CD4-positive, CD25-positive, alpha-beta regulatory T cell (primary cell): Measurements from ENCODE around the gene PER1. TPM values are rescaled to one million over a fixed set of nuclear protein-coding genes. Genes with fewer than 3 reads are reported as not detected.

Experiments used
- ATAC-seq, 2 donors: fragments of 150-1000 bp; cut with Tn5 transposase; one replicate each; pipeline ENCODE4 v1.10.0; 2021; ENCODE audit warnings: low read depth in 2 of 2, moderate number of reproducible peaks in 2 of 2, moderate library complexity in 1 of 2
- DNase-seq, 3 donors: peaks; one replicate each; pipeline versions ENCODE4 v3.0.0 to v3.0.0-alpha.2; 2012 to 2022; ENCODE audit warnings: mixed read lengths in 1 of 3
- H3K27ac ChIP-seq: one replicate; pipeline ENCODE4 v1.7.0; 2013; ENCODE audit warnings: mild to moderate bottlenecking, low read length; ENCODE audit not compliant: insufficient read depth, poor library complexity, severe bottlenecking
- H3K27me3 ChIP-seq: one replicate; pipeline ENCODE4 v1.7.0; 2013; ENCODE audit warnings: low read length; ENCODE audit not compliant: control insufficient read depth, insufficient read depth
- H3K36me3 ChIP-seq: one replicate; pipeline ENCODE4 v1.7.0; 2013; ENCODE audit warnings: mild to moderate bottlenecking, low read length, moderate library complexity; ENCODE audit not compliant: control insufficient read depth, insufficient read depth
- H3K4me1 ChIP-seq: 2 replicates; pipeline ENCODE4 v1.7.0; 2013; ENCODE audit warnings: mild to moderate bottlenecking, low read length; ENCODE audit not compliant: insufficient read depth, control insufficient read depth, poor library complexity, severe bottlenecking
- H3K4me3 ChIP-seq: one replicate; pipeline ENCODE4 v1.7.0; 2013; ENCODE audit warnings: low read depth, mild to moderate bottlenecking, low read length, moderate library complexity
- H3K9me3 ChIP-seq, 2 experiments: 1 replicate in 1 of 2; 2 replicates in 1 of 2; pipeline ENCODE4 v1.7.0; 2013; ENCODE audit warnings: low read length in 2 of 2, mild to moderate bottlenecking in 1 of 2, moderate library complexity in 1 of 2; ENCODE audit not compliant: control insufficient read depth in 2 of 2
- H3K27ac Mint-ChIP-seq, 3 donors: one replicate each; pipeline ENCODE4 v1.8.0; 2020 to 2022; ENCODE audit warnings: mild to moderate bottlenecking in 3 of 3, mixed read lengths in 3 of 3, moderate library complexity in 2 of 3
- H3K27me3 Mint-ChIP-seq: one replicate; pipeline ENCODE4 v1.8.0; 2022; ENCODE audit warnings: mild to moderate bottlenecking, mixed read lengths
- H3K36me3 Mint-ChIP-seq: one replicate; pipeline ENCODE4 v1.8.0; 2020; ENCODE audit warnings: mixed read lengths
- H3K4me1 Mint-ChIP-seq, 4 donors: one replicate each; pipeline ENCODE4 v1.8.0; 2020 to 2022; ENCODE audit warnings: mixed read lengths in 4 of 4, mild to moderate bottlenecking in 1 of 4
- H3K4me3 Mint-ChIP-seq, 4 donors: one replicate each; pipeline ENCODE4 v1.8.0; 2020 to 2022; ENCODE audit warnings: mild to moderate bottlenecking in 4 of 4, mixed read lengths in 4 of 4, moderate library complexity in 3 of 4
- H3K9me3 Mint-ChIP-seq, 7 donors: one replicate each; pipeline ENCODE4 v1.8.0; 2020 to 2022; ENCODE audit warnings: mixed read lengths in 7 of 7, mild to moderate bottlenecking in 3 of 7, moderate library complexity in 2 of 7
- polyA plus RNA-seq, 4 donors: library from polyadenylated mRNA; unstranded; fragments of 300-500 nt; fragmentation: Illumina TruSeq; gene quantifications; one replicate each; pipeline ENCODE4 v1.2.3, GENCODE V29; 2021
- total RNA-seq: library from RNA; stranded (reverse); gene quantifications from one replicate; pipeline ENCODE4 v1.2.3, GENCODE V29; 2022

The PER1 gene
- total and polyA plus RNA-seq, 5 donors from 2014 or later, result 4.8 to 1,740 (median 6.9) TPM

DNA sequence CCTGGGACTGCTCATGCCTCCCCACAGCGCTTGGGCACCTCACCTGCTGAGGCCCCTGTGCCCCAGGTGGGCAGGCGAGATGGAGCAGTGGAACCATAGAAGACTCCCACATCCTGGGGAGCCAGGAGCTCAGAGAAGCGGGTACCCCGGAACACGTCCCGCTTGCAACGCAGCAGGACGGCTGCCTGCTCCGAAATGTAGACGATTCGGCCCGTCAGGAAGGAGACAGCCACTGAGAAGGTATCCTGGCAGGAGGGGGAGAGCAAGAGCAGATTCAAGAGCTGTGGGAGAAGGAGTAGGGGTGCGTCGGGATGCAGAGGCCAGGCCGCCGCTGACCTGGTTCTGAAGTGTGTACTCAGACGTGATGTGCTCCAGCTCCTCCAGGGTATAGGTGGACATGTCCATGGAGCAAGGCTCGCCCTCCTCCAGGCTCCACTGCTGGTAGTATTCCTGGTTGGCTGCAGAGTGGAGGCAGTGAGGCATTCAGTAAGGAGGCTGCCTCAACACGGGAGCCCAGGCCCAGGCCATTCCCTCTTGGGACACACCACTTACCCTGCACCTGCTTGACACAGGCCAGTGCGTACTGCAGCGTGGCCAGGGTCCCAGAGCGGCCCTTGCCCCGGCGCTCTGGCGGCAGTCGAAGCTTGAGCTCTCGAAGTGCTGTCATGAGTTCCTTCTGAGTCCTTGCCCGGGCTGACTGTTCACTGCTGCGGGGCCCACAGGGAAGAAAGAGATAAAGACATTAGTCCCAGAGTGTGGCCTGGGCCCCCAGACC, 2.6 kb downstream of the PER1 start:
- peaks cover 48% of the 10 kb centered on the region for H3K4me1 ChIP-seq
- H3K36me3 Mint-ChIP-seq, result peaks cover 24% of the 10 kb centered on the region
- H3K9me3 Mint-ChIP-seq, result peaks cover 0 to 3% (median 0%) of the 10 kb centered on the region in 7 donors
- no peak for DNase-seq
- H3K27me3 Mint-ChIP-seq, result peaks cover 18% of the 10 kb centered on the region
- no peak overlapping the region for H3K27ac ChIP-seq
- H3K36me3 ChIP-seq, result peaks cover 58% of the 10 kb centered on the region
- no peak overlapping the region for H3K4me3 ChIP-seq
- H3K27ac Mint-ChIP-seq, result peak overlapping the region in 2 of 3 donors; percentile 25 to 41
- H3K4me1 Mint-ChIP-seq, result peaks cover 4 to 44% (median 24%) of the 10 kb centered on the region in 4 donors
- ATAC-seq, result no peak
- peak overlapping the region in 2 of 4 donors; percentile 64 to 80 for H3K4me3 Mint-ChIP-seq
- no peaks in the 10 kb centered on the region for H3K9me3 ChIP-seq
- no peaks in the 10 kb centered on the region for H3K27me3 ChIP-seq

DNA sequence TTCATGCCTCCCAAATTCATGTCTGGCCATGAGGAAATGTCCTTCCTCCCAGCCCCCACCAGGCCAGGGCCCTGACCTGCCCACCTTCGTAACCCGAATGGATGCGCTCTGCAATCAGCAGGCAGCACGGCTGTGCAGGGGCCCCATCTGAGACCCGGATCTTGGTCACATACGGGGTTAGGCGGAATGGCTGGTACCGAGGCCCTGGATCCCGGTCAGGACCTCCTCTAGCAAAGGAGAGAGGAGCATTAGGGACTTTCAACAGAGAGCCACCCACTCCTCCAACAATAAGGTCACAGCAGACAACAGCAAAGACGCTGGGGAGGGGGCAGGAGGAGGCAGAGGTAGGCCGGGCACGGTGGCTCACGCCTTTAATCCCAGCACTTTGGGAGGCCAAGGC, 3.6 kb downstream of the PER1 start:
- peaks cover 0 to 45% (median 16%) of the 10 kb centered on the region in 4 donors for H3K4me1 Mint-ChIP-seq
- Histone ChIP-seq H3K27ac (no peak overlapping the region), H3K4me3 (no peak overlapping the region), H3K36me3 (peaks cover 68% of the 10 kb centered on the region), H3K4me1 (peaks cover 37% of the 10 kb centered on the region), H3K9me3 (no peaks in the 10 kb centered on the region), H3K27me3 (no peaks in the 10 kb centered on the region)
- H3K9me3 Mint-ChIP-seq, result peaks cover 0 to 3% (median 0%) of the 10 kb centered on the region in 7 donors
- peaks cover 19% of the 10 kb centered on the region for H3K27me3 Mint-ChIP-seq
- DNase-seq (no peak), ATAC-seq (no peak)
- peaks cover 33% of the 10 kb centered on the region for H3K36me3 Mint-ChIP-seq
- peak overlapping the region in 1 of 3 donors; percentile 49 for H3K27ac Mint-ChIP-seq
- peak overlapping the region in 3 of 4 donors; percentile 21 to 77 (median 75) for H3K4me3 Mint-ChIP-seq

DNA sequence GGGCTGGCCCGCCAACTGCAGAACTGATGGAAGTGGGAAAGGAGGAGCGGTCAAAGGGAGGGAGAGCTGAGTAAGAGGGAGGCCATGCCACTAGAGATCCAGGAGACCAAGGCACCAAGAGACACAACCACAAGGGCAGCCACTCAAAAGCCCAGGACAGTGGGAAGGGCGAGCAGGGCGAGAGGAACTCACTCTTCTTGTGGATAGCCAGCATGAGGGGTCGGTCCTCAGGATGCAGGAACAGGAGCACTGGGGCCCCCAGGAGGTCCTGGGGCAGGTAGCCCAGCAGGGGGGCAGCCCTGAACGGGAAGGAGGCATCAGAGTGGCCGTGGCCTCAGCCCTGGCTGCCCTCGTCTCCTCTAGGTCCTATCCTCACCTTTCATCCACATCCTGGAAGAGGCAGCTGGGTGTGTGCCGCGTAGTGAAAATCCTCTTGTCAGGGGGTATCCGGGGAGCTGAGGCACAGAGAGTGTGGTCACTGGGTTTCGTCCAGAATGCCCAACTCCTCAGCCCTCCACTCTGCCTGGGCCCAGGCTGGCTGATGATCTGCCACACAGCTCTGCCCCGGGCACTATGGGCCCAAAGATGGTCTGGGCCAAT, 4.3 kb downstream of the PER1 start:
- Histone ChIP-seq H3K27me3 (no peaks in the 10 kb centered on the region), H3K9me3 (no peaks in the 10 kb centered on the region), H3K36me3 (peaks cover 64% of the 10 kb centered on the region), H3K4me3 (no peak overlapping the region), H3K27ac (no peak overlapping the region), H3K4me1 (peaks cover 31% of the 10 kb centered on the region)
- peak overlapping the region in 1 of 3 donors; percentile 76 for H3K27ac Mint-ChIP-seq
- DNase-seq, result peak in 1 of 3 donors; percentile 10
- H3K27me3 Mint-ChIP-seq, result peaks cover 19% of the 10 kb centered on the region
- peaks cover 0 to 38% (median 10%) of the 10 kb centered on the region in 4 donors for H3K4me1 Mint-ChIP-seq
- ATAC-seq, result no peak
- H3K9me3 Mint-ChIP-seq, result peaks cover 0 to 3% (median 0%) of the 10 kb centered on the region in 7 donors
- peaks cover 34% of the 10 kb centered on the region for H3K36me3 Mint-ChIP-seq
- peak overlapping the region in 3 of 4 donors; percentile 28 to 77 (median 38) for H3K4me3 Mint-ChIP-seq

DNA sequence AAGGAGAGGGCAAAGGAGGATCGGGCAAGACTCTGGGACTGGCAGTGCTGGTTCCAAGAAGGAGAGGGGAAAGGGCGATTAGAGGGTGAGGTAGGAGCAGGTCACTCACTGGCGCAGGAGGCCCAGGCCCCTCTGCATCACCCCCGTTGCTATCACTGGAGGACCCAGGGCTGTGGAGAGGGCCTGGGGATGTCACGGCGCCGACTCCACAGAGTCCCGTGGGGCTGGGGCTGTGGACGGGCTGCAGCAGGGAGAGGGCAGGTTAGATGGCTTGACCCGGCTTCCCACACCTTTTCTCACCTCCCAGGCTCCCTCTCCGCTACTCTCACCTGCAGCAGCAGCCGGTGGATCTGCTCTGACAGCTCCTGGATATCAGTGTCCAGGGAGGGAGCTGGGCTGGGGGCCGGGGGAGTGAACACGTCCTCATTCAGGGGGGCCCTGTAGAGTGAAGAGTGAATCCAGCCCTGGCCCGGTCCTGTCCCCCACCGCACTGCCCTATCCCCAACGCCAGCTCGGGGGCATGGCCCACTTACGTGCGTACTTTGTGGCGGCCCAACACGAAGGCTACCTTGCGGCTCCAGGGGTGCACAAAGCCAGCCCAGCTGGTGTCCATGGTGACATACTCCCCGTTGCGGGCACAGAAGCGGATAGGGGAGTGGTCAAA, 4.9 kb downstream of the PER1 start:
- Histone ChIP-seq H3K9me3 (no peaks in the 10 kb centered on the region), H3K4me1 (peaks cover 24% of the 10 kb centered on the region), H3K27me3 (no peaks in the 10 kb centered on the region), H3K4me3 (no peak overlapping the region), H3K36me3 (peaks cover 64% of the 10 kb centered on the region), H3K27ac (no peak overlapping the region)
- Mint-ChIP-seq H3K27me3 (peaks cover 19% of the 10 kb centered on the region), H3K4me1 (peaks cover 0 to 32% (median 4%) of the 10 kb centered on the region in 4 donors), H3K27ac (peak overlapping the region in 1 of 3 donors; percentile 76), H3K9me3 (peaks cover 0 to 3% (median 0%) of the 10 kb centered on the region in 7 donors), H3K36me3 (peaks cover 34% of the 10 kb centered on the region), H3K4me3 (peak overlapping the region in 3 of 4 donors; percentile 28 to 85 (median 77))
- ATAC-seq (no peak), DNase-seq (no peak)

DNA sequence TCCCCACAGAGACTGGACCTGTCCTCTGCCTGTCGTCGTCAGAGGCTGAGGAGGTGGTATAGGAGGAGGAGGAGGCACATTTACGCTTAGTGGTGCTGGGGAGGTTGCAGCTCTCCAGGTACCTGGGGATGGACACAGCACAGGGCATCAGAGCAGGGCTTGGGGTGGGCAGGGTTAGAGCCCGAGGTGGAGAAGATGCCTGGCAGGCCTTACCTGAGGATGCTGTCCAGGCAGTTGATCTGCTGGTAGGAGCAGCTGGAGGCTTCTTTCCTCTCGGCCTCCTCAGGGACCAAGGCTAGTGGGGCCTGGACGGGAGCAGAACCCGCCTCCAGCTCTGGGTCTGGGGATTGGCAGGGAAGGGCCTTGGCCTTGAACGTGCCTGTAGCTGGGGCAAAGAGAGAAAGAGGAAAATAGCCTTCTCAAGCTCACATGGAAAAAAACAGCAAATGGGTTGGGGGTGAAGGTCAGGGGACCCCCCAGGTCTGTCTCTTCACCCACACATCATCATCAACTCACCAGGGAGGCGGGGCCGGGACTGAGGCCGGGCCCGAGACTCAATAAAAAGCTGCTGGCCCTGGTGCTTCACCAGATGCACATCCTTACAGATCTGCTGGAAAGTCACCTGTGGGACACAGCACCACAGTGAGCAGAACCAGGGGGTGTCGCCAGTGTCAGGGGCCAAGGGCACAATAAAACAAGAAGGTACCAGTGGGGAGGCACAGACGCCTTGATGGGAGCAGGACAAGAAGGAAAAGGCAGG, 5.6 kb downstream of the PER1 start:
- Histone ChIP-seq H3K9me3 (no peaks in the 10 kb centered on the region), H3K4me1 (peaks cover 17% of the 10 kb centered on the region), H3K36me3 (peaks cover 70% of the 10 kb centered on the region), H3K27me3 (no peaks in the 10 kb centered on the region), H3K27ac (no peak overlapping the region), H3K4me3 (no peak overlapping the region)
- Mint-ChIP-seq H3K4me1 (peaks cover 0 to 26% (median 2%) of the 10 kb centered on the region in 4 donors), H3K4me3 (peak overlapping the region in 3 of 4 donors; percentile 11 to 85 (median 72)), H3K27ac (peak overlapping the region in 2 of 3 donors; percentile 20 to 79), H3K36me3 (peaks cover 34% of the 10 kb centered on the region), H3K9me3 (peaks cover 0 to 3% (median 0%) of the 10 kb centered on the region in 7 donors), H3K27me3 (peaks cover 17% of the 10 kb centered on the region)
- DNase-seq, result no peak
- ATAC-seq, result no peak

DNA sequence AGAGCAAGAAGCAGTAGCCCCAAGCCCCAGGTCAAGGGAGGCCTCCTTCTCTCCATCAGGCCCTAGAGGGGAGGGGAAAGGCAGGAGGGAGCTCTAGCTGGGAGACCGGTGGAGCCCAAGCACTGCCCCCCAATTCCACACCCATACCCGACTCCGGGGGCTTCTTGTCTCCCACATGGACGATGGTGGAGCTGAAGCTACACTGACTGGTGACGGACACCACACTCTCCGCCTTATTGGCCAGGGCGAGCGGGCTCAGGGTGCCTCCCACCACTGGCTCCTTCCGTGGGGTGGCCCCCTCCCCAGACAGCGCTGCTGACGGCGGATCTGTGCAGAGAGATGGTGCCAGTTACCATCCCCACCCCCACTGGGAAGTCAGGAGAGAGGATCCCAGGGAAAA, 6.4 kb downstream of the PER1 start:
- Mint-ChIP-seq H3K4me3 (no peak overlapping the region), H3K36me3 (peaks cover 34% of the 10 kb centered on the region), H3K27ac (peak overlapping the region in 2 of 3 donors; percentile 20 to 77), H3K27me3 (peaks cover 14% of the 10 kb centered on the region), H3K4me1 (peaks cover 0 to 19% (median 2%) of the 10 kb centered on the region in 4 donors), H3K9me3 (peaks cover 0 to 3% (median 0%) of the 10 kb centered on the region in 7 donors)
- no peak overlapping the region for H3K4me3 ChIP-seq
- no peaks in the 10 kb centered on the region for H3K9me3 ChIP-seq
- H3K4me1 ChIP-seq, result peaks cover 10% of the 10 kb centered on the region
- H3K27ac ChIP-seq, result no peak overlapping the region
- ATAC-seq (no peak), DNase-seq (peak in 1 of 3 donors; percentile 10)
- peaks cover 78% of the 10 kb centered on the region for H3K36me3 ChIP-seq
- no peaks in the 10 kb centered on the region for H3K27me3 ChIP-seq
